WTC11 (cell line): ENCODE results near the gene PAPSS1. TPM values are rescaled to one million over a fixed set of nuclear protein-coding genes. Genes with fewer than 3 reads are reported as not detected.

Source experiments
- ATAC-seq: fragments of 200-7000 bp; cut with Tn5 transposase; 2 replicates; pipeline ENCODE4 v1.10.0; 2021; ENCODE audit warnings: mild to moderate bottlenecking, moderate library complexity
- CTCF ChIA-PET: fragments of 300-600 bp; sonication (Branson Sonifier 250); formaldehyde crosslinking; loops from one replicate; lab custom pipeline; 2021; ENCODE audit warnings: antibody characterized with exemption; lab: Charles Lee
- POLR2A ChIA-PET: fragments of 350-600 bp; sonication (Branson Sonifier 250); formaldehyde crosslinking; loops from one replicate; lab custom pipeline; 2021; ENCODE audit warnings: antibody characterized with exemption; lab: Charles Lee
- DNase-seq: peaks from one replicate; pipeline ENCODE4 v3.0.0; 2021; ENCODE audit warnings: low spot score
- H3K27ac Mint-ChIP-seq: 2 replicates; pipeline ENCODE4 v1.8.0; 2021; ENCODE audit warnings: mixed read lengths
- H3K27me3 Mint-ChIP-seq: 2 replicates; pipeline ENCODE4 v1.8.0; 2021; ENCODE audit warnings: low read depth, mild to moderate bottlenecking, moderate library complexity, mixed read lengths
- H3K36me3 Mint-ChIP-seq: 2 replicates; pipeline ENCODE4 v1.8.0; 2021; ENCODE audit warnings: mixed read lengths
- H3K4me1 Mint-ChIP-seq: 2 replicates; pipeline ENCODE4 v1.8.0; 2022; ENCODE audit warnings: mixed read lengths
- H3K4me3 Mint-ChIP-seq: 2 replicates; pipeline ENCODE4 v1.8.0; 2021; ENCODE audit warnings: mild to moderate bottlenecking, moderate library complexity, mixed read lengths
- H3K9me3 Mint-ChIP-seq: 2 replicates; pipeline ENCODE4 v1.8.0; 2021; ENCODE audit warnings: mixed read lengths
- CBFB ChIP-seq: sonication (generic); formaldehyde crosslinking; IDR thresholded peaks from 2 replicates; pipeline ENCODE4 v1.8.1; 2022; ENCODE audit warnings: mild to moderate bottlenecking, low read depth, missing genetic modification reagents
- FOXJ3 ChIP-seq: sonication (generic); formaldehyde crosslinking; IDR thresholded peaks from 2 replicates; pipeline ENCODE4 v1.9.0; 2021; ENCODE audit warnings: missing genetic modification reagents, mild to moderate bottlenecking, borderline replicate concordance
- GABPB1 ChIP-seq: sonication (generic); formaldehyde crosslinking; IDR thresholded peaks from 2 replicates; pipeline ENCODE4 v1.8.1; 2023; ENCODE audit warnings: mild to moderate bottlenecking, missing genetic modification reagents
- HMGA2 ChIP-seq: fragments of 250-450 bp; sonication (Bioruptor Pico); IDR thresholded peaks from 2 replicates; pipeline ENCODE4 v1.4.0; 2021; ENCODE audit warnings: mild to moderate bottlenecking, moderate library complexity
- IRF2 ChIP-seq: sonication (generic); formaldehyde crosslinking; IDR thresholded peaks from 2 replicates; pipeline ENCODE4 v1.8.0; 2022; ENCODE audit warnings: low read depth, missing genetic modification reagents, borderline replicate concordance
- KAT7 ChIP-seq: sonication (generic); formaldehyde crosslinking; IDR thresholded peaks from 2 replicates; pipeline ENCODE4 v1.8.1; 2023; ENCODE audit warnings: missing genetic modification reagents, mild to moderate bottlenecking, borderline replicate concordance
- NR1H2 ChIP-seq: sonication (generic); formaldehyde crosslinking; IDR thresholded peaks from 2 replicates; pipeline ENCODE4 v1.9.0; 2021; ENCODE audit warnings: mild to moderate bottlenecking, moderate library complexity, missing genetic modification reagents
- SMAD3 ChIP-seq: sonication (generic); formaldehyde crosslinking; IDR thresholded peaks from 2 replicates; pipeline ENCODE4 v1.8.0; 2022; ENCODE audit warnings: missing genetic modification reagents, mild to moderate bottlenecking, borderline replicate concordance
- SP1 ChIP-seq: sonication (generic); formaldehyde crosslinking; conservative IDR thresholded peaks from 2 replicates; pipeline ENCODE4 v1.8.1; 2022; ENCODE audit warnings: missing genetic modification reagents
- ZBTB21 ChIP-seq: sonication (generic); formaldehyde crosslinking; IDR thresholded peaks from 2 replicates; pipeline ENCODE4 v1.8.1; 2023; ENCODE audit warnings: mild to moderate bottlenecking, missing genetic modification reagents, borderline replicate concordance
- ZNF121 ChIP-seq: sonication (generic); formaldehyde crosslinking; IDR thresholded peaks from 2 replicates; pipeline ENCODE4 v1.8.0; 2023; ENCODE audit warnings: missing genetic modification reagents
- ZNF263 ChIP-seq: sonication (generic); formaldehyde crosslinking; IDR thresholded peaks from 2 replicates; pipeline ENCODE4 v1.8.1; 2022; ENCODE audit warnings: low read depth, mild to moderate bottlenecking, moderate library complexity, missing genetic modification reagents
- ZNF416 ChIP-seq: fragments of 250-450 bp; sonication (Bioruptor Pico); IDR thresholded peaks from 2 replicates; pipeline ENCODE4 v1.9.0; 2021; ENCODE audit warnings: mild to moderate bottlenecking, inconsistent platforms
- total RNA-seq: library from RNA; stranded (reverse); gene quantifications from 3 replicates; pipeline ENCODE4 v1.2.3, GENCODE V29; 2021
- TF ChIP-seq, protein P1 (sequence below): sonication (generic); formaldehyde crosslinking; IDR thresholded peaks from 2 replicates; pipeline ENCODE4 v1.8.0; 2022; ENCODE audit warnings: mild to moderate bottlenecking, missing genetic modification reagents
- TF ChIP-seq, protein P2 (sequence below): sonication (generic); formaldehyde crosslinking; conservative IDR thresholded peaks from 2 replicates; pipeline ENCODE4 v1.8.1; 2022; ENCODE audit warnings: mild to moderate bottlenecking, missing genetic modification reagents
- TF ChIP-seq, protein P3 (sequence below): sonication (generic); formaldehyde crosslinking; IDR thresholded peaks from 2 replicates; pipeline ENCODE4 v1.8.1; 2023; ENCODE audit warnings: mild to moderate bottlenecking, missing genetic modification reagents
- TF ChIP-seq, protein P4 (sequence below): sonication (generic); formaldehyde crosslinking; IDR thresholded peaks from 2 replicates; pipeline ENCODE4 v1.8.1; 2023; ENCODE audit warnings: mild to moderate bottlenecking, missing genetic modification reagents, borderline replicate concordance
- TF ChIP-seq, protein P5 (sequence below): fragments of 250-450 bp; sonication (Bioruptor Pico); IDR thresholded peaks from 2 replicates; pipeline ENCODE4 v1.8.0; 2021; ENCODE audit warnings: mild to moderate bottlenecking
- TF ChIP-seq, protein P6 (sequence below): fragments of 200-600 bp; IDR thresholded peaks from 2 replicates; pipeline ENCODE4 v1.8.0; 2022; ENCODE audit warnings: antibody characterized with exemption

Gene PAPSS1
- total RNA-seq, 1 experiment from 2014 or later = 62.9 TPM

DNA sequence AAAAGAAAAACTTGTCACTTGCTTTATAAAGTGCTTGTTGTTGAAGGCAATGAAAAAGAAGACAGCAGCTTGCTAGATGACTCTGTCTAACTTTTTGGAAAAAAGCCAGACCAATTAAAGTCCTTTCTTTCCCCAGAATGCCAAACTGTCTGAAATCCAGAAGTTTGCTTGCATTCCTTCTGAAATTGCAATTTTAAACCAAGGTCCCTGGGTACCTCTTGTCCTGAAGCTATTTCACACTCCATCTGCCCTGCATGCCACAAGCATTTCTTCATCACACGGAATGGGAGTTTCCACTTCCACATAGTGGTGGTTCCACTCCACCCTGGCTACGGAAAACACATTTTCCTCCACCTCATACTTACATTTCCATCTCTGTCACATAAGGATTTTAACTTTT is 101.0 kb downstream of the PAPSS1 start:
- ChIA-PET POLR2A (no interaction called here), CTCF (no interaction called here)

DNA sequence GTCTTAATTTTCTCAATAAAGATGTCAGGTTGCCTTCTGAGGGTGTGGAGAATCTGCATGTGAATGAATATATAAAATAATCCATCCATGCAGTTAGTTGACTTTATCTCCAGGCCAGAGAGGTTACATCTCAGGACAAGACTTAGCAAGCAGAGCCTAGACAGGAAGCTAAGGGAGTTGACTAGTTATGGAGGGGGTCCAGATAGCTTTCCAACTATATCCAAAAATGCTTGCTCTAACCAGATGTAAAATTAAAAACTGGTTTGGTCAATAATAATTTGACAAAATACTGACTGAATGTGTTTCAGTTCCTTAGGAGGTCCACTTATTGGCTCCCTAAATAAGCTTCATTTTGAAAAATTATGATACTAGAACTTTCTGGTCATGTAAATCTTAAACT is 101.4 kb downstream of the PAPSS1 start:
- no peak overlapping the region for H3K27ac Mint-ChIP-seq
- ChIA-PET POLR2A (no interaction called here), CTCF (no interaction called here)

More for the DNA sequence above, 101.0 kb downstream of the PAPSS1 start:
- Mint-ChIP-seq H3K36me3 (peaks cover 21% of the 10 kb centered on the region), H3K27ac (no peak overlapping the region), H3K9me3 (peaks cover 20% of the 10 kb centered on the region), H3K4me1 (no peaks in the 10 kb centered on the region), H3K27me3 (no peaks in the 10 kb centered on the region), H3K4me3 (no peak overlapping the region)
- ATAC-seq (no peak), DNase-seq (no peak)
- no peak for TF ChIP-seq CBFB (CRISPR knock-in tag)
- no peak for TF ChIP-seq ZBTB21 (CRISPR knock-in tag)
- TF ChIP-seq NR1H2 = no peak
- TF ChIP-seq, protein P1, sequence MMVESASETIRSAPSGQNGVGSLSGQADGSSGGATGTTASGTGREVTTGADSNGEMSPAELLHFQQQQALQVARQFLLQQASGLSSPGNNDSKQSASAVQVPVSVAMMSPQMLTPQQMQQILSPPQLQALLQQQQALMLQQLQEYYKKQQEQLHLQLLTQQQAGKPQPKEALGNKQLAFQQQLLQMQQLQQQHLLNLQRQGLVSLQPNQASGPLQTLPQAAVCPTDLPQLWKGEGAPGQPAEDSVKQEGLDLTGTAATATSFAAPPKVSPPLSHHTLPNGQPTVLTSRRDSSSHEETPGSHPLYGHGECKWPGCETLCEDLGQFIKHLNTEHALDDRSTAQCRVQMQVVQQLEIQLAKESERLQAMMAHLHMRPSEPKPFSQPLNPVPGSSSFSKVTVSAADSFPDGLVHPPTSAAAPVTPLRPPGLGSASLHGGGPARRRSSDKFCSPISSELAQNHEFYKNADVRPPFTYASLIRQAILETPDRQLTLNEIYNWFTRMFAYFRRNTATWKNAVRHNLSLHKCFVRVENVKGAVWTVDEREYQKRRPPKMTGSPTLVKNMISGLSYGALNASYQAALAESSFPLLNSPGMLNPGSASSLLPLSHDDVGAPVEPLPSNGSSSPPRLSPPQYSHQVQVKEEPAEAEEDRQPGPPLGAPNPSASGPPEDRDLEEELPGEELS (CRISPR knock-in tag) = no peak
- TF ChIP-seq ZNF416 (CRISPR knock-in tag) = no peak
- TF ChIP-seq, protein P2, sequence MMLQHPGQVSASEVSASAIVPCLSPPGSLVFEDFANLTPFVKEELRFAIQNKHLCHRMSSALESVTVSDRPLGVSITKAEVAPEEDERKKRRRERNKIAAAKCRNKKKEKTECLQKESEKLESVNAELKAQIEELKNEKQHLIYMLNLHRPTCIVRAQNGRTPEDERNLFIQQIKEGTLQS (CRISPR knock-in tag) = no peak
- no peak for TF ChIP-seq ZNF263 (CRISPR knock-in tag)
- TF ChIP-seq, protein P3, sequence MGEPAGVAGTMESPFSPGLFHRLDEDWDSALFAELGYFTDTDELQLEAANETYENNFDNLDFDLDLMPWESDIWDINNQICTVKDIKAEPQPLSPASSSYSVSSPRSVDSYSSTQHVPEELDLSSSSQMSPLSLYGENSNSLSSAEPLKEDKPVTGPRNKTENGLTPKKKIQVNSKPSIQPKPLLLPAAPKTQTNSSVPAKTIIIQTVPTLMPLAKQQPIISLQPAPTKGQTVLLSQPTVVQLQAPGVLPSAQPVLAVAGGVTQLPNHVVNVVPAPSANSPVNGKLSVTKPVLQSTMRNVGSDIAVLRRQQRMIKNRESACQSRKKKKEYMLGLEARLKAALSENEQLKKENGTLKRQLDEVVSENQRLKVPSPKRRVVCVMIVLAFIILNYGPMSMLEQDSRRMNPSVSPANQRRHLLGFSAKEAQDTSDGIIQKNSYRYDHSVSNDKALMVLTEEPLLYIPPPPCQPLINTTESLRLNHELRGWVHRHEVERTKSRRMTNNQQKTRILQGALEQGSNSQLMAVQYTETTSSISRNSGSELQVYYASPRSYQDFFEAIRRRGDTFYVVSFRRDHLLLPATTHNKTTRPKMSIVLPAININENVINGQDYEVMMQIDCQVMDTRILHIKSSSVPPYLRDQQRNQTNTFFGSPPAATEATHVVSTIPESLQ (CRISPR knock-in tag) = no peak
- TF ChIP-seq, protein P4, sequence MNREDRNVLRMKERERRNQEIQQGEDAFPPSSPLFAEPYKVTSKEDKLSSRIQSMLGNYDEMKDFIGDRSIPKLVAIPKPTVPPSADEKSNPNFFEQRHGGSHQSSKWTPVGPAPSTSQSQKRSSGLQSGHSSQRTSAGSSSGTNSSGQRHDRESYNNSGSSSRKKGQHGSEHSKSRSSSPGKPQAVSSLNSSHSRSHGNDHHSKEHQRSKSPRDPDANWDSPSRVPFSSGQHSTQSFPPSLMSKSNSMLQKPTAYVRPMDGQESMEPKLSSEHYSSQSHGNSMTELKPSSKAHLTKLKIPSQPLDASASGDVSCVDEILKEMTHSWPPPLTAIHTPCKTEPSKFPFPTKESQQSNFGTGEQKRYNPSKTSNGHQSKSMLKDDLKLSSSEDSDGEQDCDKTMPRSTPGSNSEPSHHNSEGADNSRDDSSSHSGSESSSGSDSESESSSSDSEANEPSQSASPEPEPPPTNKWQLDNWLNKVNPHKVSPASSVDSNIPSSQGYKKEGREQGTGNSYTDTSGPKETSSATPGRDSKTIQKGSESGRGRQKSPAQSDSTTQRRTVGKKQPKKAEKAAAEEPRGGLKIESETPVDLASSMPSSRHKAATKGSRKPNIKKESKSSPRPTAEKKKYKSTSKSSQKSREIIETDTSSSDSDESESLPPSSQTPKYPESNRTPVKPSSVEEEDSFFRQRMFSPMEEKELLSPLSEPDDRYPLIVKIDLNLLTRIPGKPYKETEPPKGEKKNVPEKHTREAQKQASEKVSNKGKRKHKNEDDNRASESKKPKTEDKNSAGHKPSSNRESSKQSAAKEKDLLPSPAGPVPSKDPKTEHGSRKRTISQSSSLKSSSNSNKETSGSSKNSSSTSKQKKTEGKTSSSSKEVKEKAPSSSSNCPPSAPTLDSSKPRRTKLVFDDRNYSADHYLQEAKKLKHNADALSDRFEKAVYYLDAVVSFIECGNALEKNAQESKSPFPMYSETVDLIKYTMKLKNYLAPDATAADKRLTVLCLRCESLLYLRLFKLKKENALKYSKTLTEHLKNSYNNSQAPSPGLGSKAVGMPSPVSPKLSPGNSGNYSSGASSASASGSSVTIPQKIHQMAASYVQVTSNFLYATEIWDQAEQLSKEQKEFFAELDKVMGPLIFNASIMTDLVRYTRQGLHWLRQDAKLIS = no peak
- TF ChIP-seq SP1 (CRISPR knock-in tag) = no peak
- no peak for TF ChIP-seq SMAD3 (CRISPR knock-in tag)
- TF ChIP-seq, protein P5, sequence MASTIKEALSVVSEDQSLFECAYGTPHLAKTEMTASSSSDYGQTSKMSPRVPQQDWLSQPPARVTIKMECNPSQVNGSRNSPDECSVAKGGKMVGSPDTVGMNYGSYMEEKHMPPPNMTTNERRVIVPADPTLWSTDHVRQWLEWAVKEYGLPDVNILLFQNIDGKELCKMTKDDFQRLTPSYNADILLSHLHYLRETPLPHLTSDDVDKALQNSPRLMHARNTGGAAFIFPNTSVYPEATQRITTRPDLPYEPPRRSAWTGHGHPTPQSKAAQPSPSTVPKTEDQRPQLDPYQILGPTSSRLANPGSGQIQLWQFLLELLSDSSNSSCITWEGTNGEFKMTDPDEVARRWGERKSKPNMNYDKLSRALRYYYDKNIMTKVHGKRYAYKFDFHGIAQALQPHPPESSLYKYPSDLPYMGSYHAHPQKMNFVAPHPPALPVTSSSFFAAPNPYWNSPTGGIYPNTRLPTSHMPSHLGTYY (CRISPR knock-in tag) = no peak

DNA sequence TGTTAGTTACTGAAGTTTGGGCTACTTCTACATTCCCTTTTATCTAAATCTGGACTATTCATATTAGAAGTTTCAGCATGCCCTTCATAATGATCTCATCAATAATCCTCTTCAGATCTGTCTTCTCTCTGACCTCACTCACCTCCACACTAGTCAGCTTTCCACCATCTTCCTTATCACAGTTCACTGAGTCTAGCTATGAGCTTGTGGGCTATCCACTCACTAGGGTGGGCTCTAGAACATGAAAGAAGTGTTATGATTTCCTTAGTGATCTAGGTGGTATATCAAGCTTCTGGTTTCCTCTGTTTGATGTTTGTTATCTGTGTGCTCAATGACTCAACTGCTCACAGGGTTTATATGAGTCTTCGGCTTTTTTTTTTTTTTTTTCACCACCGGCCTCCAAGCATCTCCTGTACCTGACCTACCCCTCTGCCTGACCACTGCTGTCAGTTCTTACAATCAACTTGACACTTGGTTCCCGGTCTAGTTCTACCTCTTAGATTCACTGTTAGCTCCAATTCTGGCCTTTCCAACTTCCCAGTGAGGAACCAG is 103.1 kb downstream of the PAPSS1 start:
- DNase-seq (no peak), ATAC-seq (no peak)
- Mint-ChIP-seq H3K4me1 (no peaks in the 10 kb centered on the region), H3K4me3 (no peak overlapping the region), H3K36me3 (peaks cover 22% of the 10 kb centered on the region), H3K27ac (no peak overlapping the region), H3K27me3 (no peaks in the 10 kb centered on the region), H3K9me3 (peaks cover 9% of the 10 kb centered on the region)
- ChIA-PET POLR2A (no interaction called here), CTCF (no interaction called here)
- TF ChIP-seq ZNF121 (CRISPR knock-in tag) (no peak), FOXJ3 (CRISPR knock-in tag) (no peak), GABPB1 (no peak), IRF2 (no peak), HMGA2 (no peak), KAT7 (CRISPR knock-in tag) (no peak)
- TF ChIP-seq, protein P6, sequence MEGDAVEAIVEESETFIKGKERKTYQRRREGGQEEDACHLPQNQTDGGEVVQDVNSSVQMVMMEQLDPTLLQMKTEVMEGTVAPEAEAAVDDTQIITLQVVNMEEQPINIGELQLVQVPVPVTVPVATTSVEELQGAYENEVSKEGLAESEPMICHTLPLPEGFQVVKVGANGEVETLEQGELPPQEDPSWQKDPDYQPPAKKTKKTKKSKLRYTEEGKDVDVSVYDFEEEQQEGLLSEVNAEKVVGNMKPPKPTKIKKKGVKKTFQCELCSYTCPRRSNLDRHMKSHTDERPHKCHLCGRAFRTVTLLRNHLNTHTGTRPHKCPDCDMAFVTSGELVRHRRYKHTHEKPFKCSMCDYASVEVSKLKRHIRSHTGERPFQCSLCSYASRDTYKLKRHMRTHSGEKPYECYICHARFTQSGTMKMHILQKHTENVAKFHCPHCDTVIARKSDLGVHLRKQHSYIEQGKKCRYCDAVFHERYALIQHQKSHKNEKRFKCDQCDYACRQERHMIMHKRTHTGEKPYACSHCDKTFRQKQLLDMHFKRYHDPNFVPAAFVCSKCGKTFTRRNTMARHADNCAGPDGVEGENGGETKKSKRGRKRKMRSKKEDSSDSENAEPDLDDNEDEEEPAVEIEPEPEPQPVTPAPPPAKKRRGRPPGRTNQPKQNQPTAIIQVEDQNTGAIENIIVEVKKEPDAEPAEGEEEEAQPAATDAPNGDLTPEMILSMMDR = no peak

More for the DNA sequence above, 101.4 kb downstream of the PAPSS1 start:
- Mint-ChIP-seq H3K27me3 (no peaks in the 10 kb centered on the region), H3K9me3 (peaks cover 16% of the 10 kb centered on the region), H3K4me1 (no peaks in the 10 kb centered on the region), H3K4me3 (no peak overlapping the region), H3K36me3 (peaks cover 18% of the 10 kb centered on the region)
- ATAC-seq (no peak), DNase-seq (no peak)
- TF ChIP-seq SP1 (CRISPR knock-in tag) = no peak
